HepG2 (cell line): Measurements from ENCODE around the gene PAQR5. TPM values are rescaled to one million over a fixed set of nuclear protein-coding genes. Genes with fewer than 3 reads are reported as not detected.
A peak's percentile ranks its signal among the peaks of the same experiment; 100 is the strongest.

ENCODE experiments used
- AGO2 ChIP-seq: fragments of 200-400 bp; formaldehyde crosslinking; optimal IDR thresholded peaks from 2 replicates; pipeline ENCODE3; 2017; ENCODE audit warnings: mild to moderate bottlenecking, low read depth, low read length, moderate library complexity
- ATF2 ChIP-seq: sonication (generic); formaldehyde crosslinking; IDR thresholded peaks from 2 replicates; pipeline ENCODE4 v1.4.0; 2020; ENCODE audit warnings: missing genetic modification reagents
- ATF7 ChIP-seq, 2 experiments: fragments of 450-650 bp in 1 of 2; sonication (generic) in 1 of 2; formaldehyde crosslinking in 1 of 2; IDR thresholded peaks; 2 replicates each; pipeline versions ENCODE4 v1.4.0 to v1.6.1; 2016 to 2020; ENCODE audit warnings: antibody characterized with exemption in 1 of 2, mild to moderate bottlenecking in 1 of 2, missing genetic modification reagents in 1 of 2
- ATF7-NPFF ChIP-seq: sonication (generic); formaldehyde crosslinking; IDR thresholded peaks from 2 replicates; pipeline ENCODE4 v1.8.1; 2023; ENCODE audit warnings: mild to moderate bottlenecking, low read depth, missing genetic modification reagents, moderate library complexity
- CAMTA2 ChIP-seq: sonication (generic); formaldehyde crosslinking; IDR thresholded peaks from 2 replicates; pipeline ENCODE4 v1.4.0; 2020; ENCODE audit warnings: mild to moderate bottlenecking, missing genetic modification reagents, borderline replicate concordance
- CREB3 ChIP-seq: sonication (generic); formaldehyde crosslinking; IDR thresholded peaks from 2 replicates; pipeline ENCODE4 v1.5.0; 2020; ENCODE audit warnings: missing genetic modification reagents
- EEA1 ChIP-seq: sonication (generic); formaldehyde crosslinking; IDR thresholded peaks from 2 replicates; pipeline ENCODE4 v1.5.1; 2020; ENCODE audit warnings: mild to moderate bottlenecking, missing genetic modification reagents, borderline replicate concordance
- IRF9 ChIP-seq: sonication (generic); formaldehyde crosslinking; IDR thresholded peaks from 2 replicates; pipeline ENCODE4 v1.8.0; 2022; ENCODE audit warnings: missing genetic modification reagents, mild to moderate bottlenecking, borderline replicate concordance
- NR3C1 ChIP-seq: sonication (generic); formaldehyde crosslinking; IDR thresholded peaks from 2 replicates; pipeline ENCODE4 v1.4.0; 2020; ENCODE audit warnings: missing genetic modification reagents
- RAD21 ChIP-seq: fragments of 450-650 bp; formaldehyde crosslinking; IDR thresholded peaks from 2 replicates; pipeline ENCODE4 v1.5.0; 2020; ENCODE audit warnings: mild to moderate bottlenecking
- RNF219 ChIP-seq: sonication (generic); formaldehyde crosslinking; IDR thresholded peaks from 2 replicates; pipeline ENCODE4 v1.5.0; 2020; ENCODE audit warnings: mild to moderate bottlenecking, missing genetic modification reagents
- SATB2 ChIP-seq: sonication (generic); formaldehyde crosslinking; IDR thresholded peaks from 2 replicates; pipeline ENCODE4 v1.5.0; 2020; ENCODE audit warnings: missing genetic modification reagents
- SPEN ChIP-seq: sonication (generic); formaldehyde crosslinking; IDR thresholded peaks from 2 replicates; pipeline ENCODE4 v1.5.1; 2020; ENCODE audit warnings: low read depth, mild to moderate bottlenecking, missing genetic modification reagents
- U2AF2 ChIP-seq: fragments of 200-400 bp; formaldehyde crosslinking; IDR thresholded peaks from 2 replicates; pipeline ENCODE4 v1.6.1; 2017; ENCODE audit warnings: low read depth, mild to moderate bottlenecking, low read length
- ZBTB37 ChIP-seq: sonication (generic); formaldehyde crosslinking; IDR thresholded peaks from 2 replicates; pipeline ENCODE4 v1.4.0; 2020; ENCODE audit warnings: mild to moderate bottlenecking, missing genetic modification reagents
- ZNF235 ChIP-seq: sonication (generic); formaldehyde crosslinking; IDR thresholded peaks from 2 replicates; pipeline ENCODE4 v1.8.1; 2023; ENCODE audit warnings: mild to moderate bottlenecking, missing genetic modification reagents, borderline replicate concordance
- ZNF530 ChIP-seq: sonication (generic); formaldehyde crosslinking; IDR thresholded peaks from 2 replicates; pipeline ENCODE4 v1.5.0; 2020; ENCODE audit warnings: low read depth, mild to moderate bottlenecking, missing genetic modification reagents
- ZNF574 ChIP-seq: sonication (generic); formaldehyde crosslinking; IDR thresholded peaks from 2 replicates; pipeline ENCODE4 v1.4.0; 2020; ENCODE audit warnings: missing genetic modification reagents
- ZNF792 ChIP-seq: IDR thresholded peaks from 2 replicates; pipeline ENCODE4 v1.6.1; 2016
- polyA plus RNA-seq, 8 experiments: library from polyadenylated mRNA; depleted of rRNA in 3 of 8; stranded (reverse) in 7 of 8; unstranded in 1 of 8; fragments of >200 nt; fragmentation: Illumina TruSeq in 4 of 8; extraction: Trizol in 4 of 8; gene quantifications; 2 replicates each; pipeline versions ENCODE4 v1.2.1 to v1.2.3, GENCODE V29; 2011 to 2016; ENCODE audit warnings: low read depth in 4 of 8, missing spikeins in 1 of 8, mixed read lengths in 1 of 8; ENCODE audit not compliant: insufficient read depth in 1 of 8
- total RNA-seq, 5 experiments: library from RNA; depleted of rRNA; stranded (reverse); fragments of >200 nt; fragmentation: Illumina TruSeq; extraction: Trizol; gene quantifications; 2 replicates each; pipeline ENCODE4 v1.2.3, GENCODE V29; 2016; ENCODE audit warnings: low read depth in 1 of 5

The PAQR5 gene
- total and polyA plus RNA-seq, 2 of the 13 experiments (the other 11 are each of a cell fraction or from before 2014, with no cell fraction given) = 0.53 to 1.3 TPM

- peak; percentile 53 for TF ChIP-seq SPEN
- no peak for TF ChIP-seq ZBTB37 (CRISPR knock-in tag)
- no peak for TF ChIP-seq NR3C1
- no peak for TF ChIP-seq ZNF235 (CRISPR knock-in tag)
- no peak for TF ChIP-seq U2AF2
- TF ChIP-seq SATB2 (CRISPR knock-in tag) = no peak
- no peak for TF ChIP-seq AGO2
- TF ChIP-seq ATF7-NPFF (CRISPR knock-in tag) = no peak
- TF ChIP-seq RAD21 = no peak
- TF ChIP-seq IRF9 (CRISPR knock-in tag) = no peak
- TF ChIP-seq RNF219 (CRISPR knock-in tag) = no peak
- no peak; the same call in 1 of the 2 replicates for TF ChIP-seq ATF2 (CRISPR knock-in tag)
- TF ChIP-seq ZNF530 (CRISPR knock-in tag) = 0 out of 2 replicates have a peak, but pooled peaks have one; percentile 17
- TF ChIP-seq ZNF792 (CRISPR knock-in tag) = no peak
- TF ChIP-seq CREB3 (CRISPR knock-in tag) = 0 out of 2 replicates have a peak, but pooled peaks have one; percentile 7
- TF ChIP-seq ZNF574 (CRISPR knock-in tag) = no peak
- TF ChIP-seq CAMTA2 = no peak
- no peak; the same call in 1 of the 2 replicates for TF ChIP-seq EEA1 (CRISPR knock-in tag)
- no peak for TF ChIP-seq ATF7 (IDR thresholded peaks at IDR 0.05)
- peak; percentile 50; the same call in 1 of the 2 replicates for TF ChIP-seq ATF7 (CRISPR knock-in tag; IDR thresholded peaks at IDR 0.05)
Measured at GRCh38 chr15:69451951-69452691, 153.4 kb downstream of the PAQR5 start (continued).
